ENCODE results near the gene MAP1LC3B2. TPM values are rescaled to one million over a fixed set of nuclear protein-coding genes. Genes with fewer than 3 reads are reported as not detected.
"Not testable (repeated sequence)": the region's sequence is repeated elsewhere in the genome, so short reads cannot be mapped to it uniquely, and the experiment has no call there.

Gene MAP1LC3B2
- total RNA-seq, 1 donor from 2014 or later: not detected

DNA sequence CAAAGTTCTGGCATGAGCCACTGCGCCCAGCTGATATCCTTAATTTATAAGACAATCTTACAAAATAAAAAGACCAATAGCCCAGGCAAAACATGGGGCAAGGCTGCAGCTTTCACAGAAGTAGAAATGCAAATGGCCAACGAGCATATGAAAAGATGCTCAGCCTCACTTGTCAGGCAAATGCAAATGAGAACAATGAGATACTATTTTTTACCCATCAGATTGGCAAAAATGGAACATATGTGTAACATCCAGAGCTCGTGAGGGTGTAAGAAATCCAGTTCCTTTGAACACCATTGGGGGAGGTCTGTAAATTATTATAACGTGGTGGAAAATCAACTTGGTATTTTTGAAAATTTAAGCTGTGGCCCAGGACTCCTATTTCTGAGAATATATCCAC is 14.6 kb downstream of the MAP1LC3B2 start:
- Histone ChIP-seq H3K27ac (no peak overlapping the region), H3K36me3 (no peaks in the 10 kb centered on the region), H3K27me3 (no peaks in the 10 kb centered on the region), H3K9me3 (no peaks in the 10 kb centered on the region), H3K4me3 (no peak overlapping the region), H3K4me1 (no peaks in the 10 kb centered on the region)
- TF ChIP-seq, protein P1, sequence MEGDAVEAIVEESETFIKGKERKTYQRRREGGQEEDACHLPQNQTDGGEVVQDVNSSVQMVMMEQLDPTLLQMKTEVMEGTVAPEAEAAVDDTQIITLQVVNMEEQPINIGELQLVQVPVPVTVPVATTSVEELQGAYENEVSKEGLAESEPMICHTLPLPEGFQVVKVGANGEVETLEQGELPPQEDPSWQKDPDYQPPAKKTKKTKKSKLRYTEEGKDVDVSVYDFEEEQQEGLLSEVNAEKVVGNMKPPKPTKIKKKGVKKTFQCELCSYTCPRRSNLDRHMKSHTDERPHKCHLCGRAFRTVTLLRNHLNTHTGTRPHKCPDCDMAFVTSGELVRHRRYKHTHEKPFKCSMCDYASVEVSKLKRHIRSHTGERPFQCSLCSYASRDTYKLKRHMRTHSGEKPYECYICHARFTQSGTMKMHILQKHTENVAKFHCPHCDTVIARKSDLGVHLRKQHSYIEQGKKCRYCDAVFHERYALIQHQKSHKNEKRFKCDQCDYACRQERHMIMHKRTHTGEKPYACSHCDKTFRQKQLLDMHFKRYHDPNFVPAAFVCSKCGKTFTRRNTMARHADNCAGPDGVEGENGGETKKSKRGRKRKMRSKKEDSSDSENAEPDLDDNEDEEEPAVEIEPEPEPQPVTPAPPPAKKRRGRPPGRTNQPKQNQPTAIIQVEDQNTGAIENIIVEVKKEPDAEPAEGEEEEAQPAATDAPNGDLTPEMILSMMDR (IDR thresholded peaks at IDR 0.05): no peak
- DNase-seq (no peak), ATAC-seq (no peak)
- intact Hi-C loops (cut with DNase I): no loop called here

DNA sequence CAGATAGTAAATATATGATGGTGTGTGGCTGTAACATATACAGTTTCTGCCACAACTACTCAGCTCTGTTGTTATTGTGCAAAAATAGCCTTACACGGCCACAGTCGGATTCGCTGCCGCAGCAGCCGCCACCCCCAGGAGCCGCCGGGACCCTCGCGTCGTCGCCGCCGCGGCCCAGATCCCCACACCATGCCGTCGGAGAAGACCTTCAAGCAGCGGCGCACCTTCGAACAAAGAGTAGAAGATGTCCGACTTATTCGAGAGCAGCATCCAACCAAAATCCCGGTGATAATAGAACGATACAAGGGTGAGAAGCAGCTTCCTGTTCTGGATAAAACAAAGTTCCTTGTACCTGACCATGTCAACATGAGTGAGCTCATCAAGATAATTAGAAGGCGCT is 16.6 kb downstream of the MAP1LC3B2 start:
- intact Hi-C loops (cut with DNase I); ATAC-seq; DNase-seq: not testable (repeated sequence)

DNA sequence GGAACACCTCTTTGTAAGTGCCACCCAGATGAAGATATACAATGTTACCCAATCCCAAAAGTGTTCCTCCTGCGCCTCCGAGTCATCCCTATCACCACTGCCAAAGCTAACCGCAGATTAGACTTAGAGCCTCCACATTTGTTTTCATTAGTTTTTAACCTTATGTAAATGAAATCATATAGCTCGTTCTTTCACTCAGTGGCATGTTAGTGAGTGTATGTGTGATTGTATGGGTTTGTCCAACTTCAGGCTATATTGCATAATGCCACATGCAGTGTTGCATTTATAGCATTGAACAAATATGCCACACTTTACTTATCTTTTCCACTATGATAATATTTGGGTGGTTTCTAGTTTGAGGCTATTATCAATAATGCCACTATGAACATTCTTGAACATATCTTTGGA is 18.0 kb downstream of the MAP1LC3B2 start:
- H3K27me3 ChIP-seq: no peaks in the 10 kb centered on the region
- H3K9me3 ChIP-seq: no peaks in the 10 kb centered on the region
- no peak for ATAC-seq
- no peak for DNase-seq
- H3K4me1 ChIP-seq: no peaks in the 10 kb centered on the region
- H3K27ac ChIP-seq: no peak overlapping the region
- no peak overlapping the region for H3K4me3 ChIP-seq
- intact Hi-C loops (cut with DNase I): no loop called here
- TF ChIP-seq, protein P1 (IDR thresholded peaks at IDR 0.05): no peak
- H3K36me3 ChIP-seq: no peaks in the 10 kb centered on the region

More for the DNA sequence above, 16.6 kb downstream of the MAP1LC3B2 start:
- not testable (repeated sequence) for H3K27ac ChIP-seq, H3K36me3 ChIP-seq, H3K9me3 ChIP-seq, H3K4me3 ChIP-seq, H3K27me3 ChIP-seq, H3K4me1 ChIP-seq

DNA sequence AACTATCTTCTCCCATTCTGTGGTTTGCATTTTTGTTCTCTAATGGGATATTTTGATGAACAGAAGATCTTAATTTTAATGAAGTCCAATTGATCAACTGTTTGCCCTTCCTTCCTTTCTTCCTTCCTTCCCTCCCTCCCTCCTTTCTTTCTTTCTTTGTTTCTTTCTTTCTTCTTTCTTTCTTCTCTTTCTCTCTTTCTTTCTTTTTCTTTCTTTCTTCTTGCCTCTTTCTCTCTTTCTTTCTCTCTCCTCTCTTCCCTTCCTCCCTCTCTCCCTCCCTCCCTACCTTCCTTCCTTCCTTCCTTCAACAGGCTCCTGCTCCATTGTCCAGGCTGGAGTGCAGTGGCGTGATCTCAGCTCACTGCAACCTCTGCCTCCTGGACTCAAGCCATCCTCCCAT is 18.9 kb downstream of the MAP1LC3B2 start:
- no peak for ATAC-seq
- Histone ChIP-seq H3K4me3 (no peak overlapping the region), H3K9me3 (no peaks in the 10 kb centered on the region), H3K36me3 (no peaks in the 10 kb centered on the region), H3K27me3 (no peaks in the 10 kb centered on the region), H3K4me1 (peaks cover 4% of the 10 kb centered on the region), H3K27ac (no peak overlapping the region)
- DNase-seq: no peak
- TF ChIP-seq, protein P1 (IDR thresholded peaks at IDR 0.05): no peak
- intact Hi-C loops (cut with DNase I): no loop called here

DNA sequence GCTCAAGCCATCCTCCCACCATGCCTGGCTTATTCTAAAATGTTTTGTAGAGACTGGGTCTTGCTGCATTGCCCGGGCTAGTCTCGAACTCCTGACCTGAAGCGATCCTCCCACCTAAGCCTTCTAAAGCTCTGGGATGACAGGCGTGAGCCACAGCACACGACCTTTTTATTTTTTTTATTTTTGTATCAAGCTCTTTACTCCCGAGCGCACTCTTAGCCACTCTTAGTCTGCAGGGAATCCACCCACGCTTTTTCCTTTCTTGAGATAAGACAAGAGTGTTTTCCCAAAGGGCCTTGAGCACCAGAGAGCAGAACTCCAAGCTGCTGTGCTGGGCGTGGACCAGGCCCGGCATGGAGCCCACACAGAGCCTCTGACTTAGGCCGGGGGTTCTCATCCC is 23.4 kb downstream of the MAP1LC3B2 start:
- TF ChIP-seq, protein P1 (IDR thresholded peaks at IDR 0.05): no peak
- H3K36me3 ChIP-seq: no peaks in the 10 kb centered on the region
- DNase-seq (peak; percentile 67), ATAC-seq (peak; percentile 92)
- no peak overlapping the region for H3K27ac ChIP-seq
- H3K4me3 ChIP-seq: no peak overlapping the region
- intact Hi-C loops (cut with DNase I): no loop called here
- no peaks in the 10 kb centered on the region for H3K27me3 ChIP-seq
- no peaks in the 10 kb centered on the region for H3K9me3 ChIP-seq
- H3K4me1 ChIP-seq: peaks cover 4% of the 10 kb centered on the region

DNA sequence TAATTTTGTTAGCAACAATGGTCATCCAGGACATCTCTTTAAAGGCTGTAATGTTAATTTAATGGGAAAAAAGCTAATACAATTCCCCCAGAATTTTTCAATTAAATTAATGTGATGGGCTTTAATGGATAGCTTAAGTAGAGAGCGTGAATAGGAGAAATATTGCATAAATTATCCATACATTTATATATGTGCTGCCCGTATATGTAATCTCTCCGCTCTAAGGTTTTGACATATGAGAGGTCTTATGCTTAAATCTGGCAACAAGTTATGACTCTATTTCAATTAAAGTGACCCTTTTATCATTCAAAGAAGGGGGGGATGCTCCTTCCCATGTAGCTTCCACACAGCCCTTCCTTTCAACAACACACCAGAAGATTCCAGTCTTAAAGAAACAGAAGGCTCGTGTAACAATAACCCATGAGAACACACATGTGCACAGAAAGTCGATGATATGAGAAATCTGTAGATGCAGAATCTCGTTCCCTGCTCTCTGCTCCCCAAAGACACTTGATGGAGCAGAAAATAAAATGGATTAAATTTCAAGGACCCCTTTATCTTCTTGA is 24.0 kb downstream of the MAP1LC3B2 start:
- no peak for DNase-seq
- no peak for ATAC-seq
- no peaks in the 10 kb centered on the region for H3K27me3 ChIP-seq
- intact Hi-C loops (cut with DNase I): no loop called here
- no peak overlapping the region for H3K27ac ChIP-seq
- H3K4me3 ChIP-seq: no peak overlapping the region
- H3K36me3 ChIP-seq: no peaks in the 10 kb centered on the region
- H3K9me3 ChIP-seq: no peaks in the 10 kb centered on the region
- H3K4me1 ChIP-seq: peaks cover 4% of the 10 kb centered on the region
- TF ChIP-seq, protein P1 (IDR thresholded peaks at IDR 0.05): no peak

All from upper lobe of right lung (tissue), 1 donor.